HG03135 (cell line): Measurements from ENCODE around the gene C3orf22.
"Not testable (repeated sequence)": the region's sequence is repeated elsewhere in the genome, so short reads cannot be mapped to it uniquely, and the experiment has no call there.

ENCODE experiments used
- ATAC-seq: cut with Tn5 transposase; IDR thresholded peaks from one replicate; pipeline ENCODE4 v1.9.1; 2021; ENCODE audit warnings: mild to moderate bottlenecking, moderate library complexity; ENCODE audit not compliant: unreplicated experiment

The C3orf22 gene

GRCh38 chr3:126544596-126545281 is 14.0 kb downstream of the C3orf22 start:
- ATAC-seq: no peak

GRCh38 chr3:126543457-126544061 is 15.2 kb downstream of the C3orf22 start:
- ATAC-seq: no peak

- no peak for ATAC-seq
Measured at GRCh38 chr3:126542340-126543241, 16.1 kb downstream of the C3orf22 start.

GRCh38 chr3:126541628-126542339 is 16.9 kb downstream of the C3orf22 start:
- no peak for ATAC-seq

- no peak for ATAC-seq
Measured at GRCh38 chr3:126540951-126541627, 17.6 kb downstream of the C3orf22 start.

GRCh38 chr3:126540342-126540849 is 18.3 kb downstream of the C3orf22 start:
- no peak for ATAC-seq

- no peak for ATAC-seq
Measured at GRCh38 chr3:126539558-126540250, 19.0 kb downstream of the C3orf22 start.

GRCh38 chr3:126538966-126539365 is 19.8 kb downstream of the C3orf22 start:
- ATAC-seq: no peak

DNA sequence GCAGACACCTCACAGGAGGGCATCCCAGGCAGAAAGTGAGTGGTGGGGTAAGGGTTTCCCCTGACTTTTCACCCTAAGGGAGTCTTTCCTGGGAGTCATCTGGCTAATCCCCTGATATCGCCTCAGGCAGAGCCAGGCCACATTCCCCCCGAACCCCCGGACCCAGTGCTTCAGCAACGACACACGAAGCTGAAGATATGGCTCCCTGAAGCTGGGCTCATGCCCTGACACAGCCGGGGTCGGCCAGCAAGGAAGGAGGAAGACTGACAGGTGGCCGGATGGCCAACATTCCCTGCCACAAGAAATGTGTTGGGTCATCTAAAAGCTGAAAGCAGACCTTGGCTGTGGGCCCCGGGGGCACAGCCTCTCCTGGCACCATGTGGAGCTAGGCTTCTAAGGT is 20.4 kb downstream of the C3orf22 start:
- ATAC-seq: no peak

GRCh38 chr3:126537730-126538281 is 20.9 kb downstream of the C3orf22 start:
- ATAC-seq: no peak

DNA sequence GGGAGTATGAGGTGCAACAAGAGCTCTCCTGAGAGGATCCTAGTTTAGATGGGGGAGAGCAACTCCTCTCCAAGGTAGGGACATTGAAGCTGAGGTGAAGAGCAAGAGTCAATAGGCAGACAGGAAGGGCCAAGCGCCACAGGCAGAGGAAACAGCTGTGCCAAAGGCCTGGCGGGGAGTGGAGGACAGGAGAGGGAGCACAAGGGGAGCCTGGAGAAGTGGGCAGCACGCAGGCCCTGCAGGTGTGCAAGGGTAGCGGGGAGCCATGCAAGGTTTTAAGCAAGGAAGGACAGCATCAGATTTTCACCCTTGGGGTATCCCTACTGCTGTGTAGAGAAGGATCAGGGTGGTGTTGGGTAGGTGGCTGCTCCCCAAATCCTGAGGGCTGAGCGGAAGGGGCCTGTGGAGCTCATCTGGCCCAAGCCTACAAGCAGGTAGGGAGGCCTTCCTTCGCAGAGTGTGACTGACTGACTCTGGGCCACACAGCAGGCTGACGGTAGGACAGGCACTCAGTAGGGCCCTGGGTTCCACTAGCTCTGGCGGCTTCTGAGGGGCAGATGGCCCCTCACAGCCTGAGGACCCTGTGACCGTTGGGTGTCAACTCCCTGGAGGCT is 21.5 kb downstream of the C3orf22 start:
- ATAC-seq: no peak

- no peak for ATAC-seq
Measured at GRCh38 chr3:126536126-126536525, 22.6 kb downstream of the C3orf22 start.

DNA sequence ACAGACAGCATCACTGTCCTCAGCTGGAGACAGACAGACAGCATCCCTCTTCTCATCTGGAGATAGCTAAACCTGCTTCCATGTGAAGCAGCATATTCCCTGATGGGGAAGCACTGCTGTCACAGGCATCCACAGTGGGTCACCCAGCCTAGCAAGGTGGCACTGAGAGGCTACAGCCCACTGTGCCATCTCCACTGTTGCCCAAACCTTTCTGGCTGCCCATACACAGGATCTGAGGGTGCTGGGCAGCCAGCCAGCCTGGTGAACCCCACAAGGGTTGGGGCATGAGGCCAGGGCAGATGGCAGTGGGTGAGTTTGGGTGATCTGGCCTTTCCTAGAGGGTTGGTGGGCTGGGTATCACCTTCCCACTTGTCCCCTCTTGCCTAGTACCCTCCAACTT is 23.1 kb downstream of the C3orf22 start:
- ATAC-seq: no peak

- not testable (repeated sequence) for ATAC-seq
Measured at GRCh38 chr3:126534716-126535115, 24.0 kb downstream of the C3orf22 start.

- no peak for ATAC-seq
Measured at GRCh38 chr3:126533506-126533905, 25.2 kb downstream of the C3orf22 start.

DNA sequence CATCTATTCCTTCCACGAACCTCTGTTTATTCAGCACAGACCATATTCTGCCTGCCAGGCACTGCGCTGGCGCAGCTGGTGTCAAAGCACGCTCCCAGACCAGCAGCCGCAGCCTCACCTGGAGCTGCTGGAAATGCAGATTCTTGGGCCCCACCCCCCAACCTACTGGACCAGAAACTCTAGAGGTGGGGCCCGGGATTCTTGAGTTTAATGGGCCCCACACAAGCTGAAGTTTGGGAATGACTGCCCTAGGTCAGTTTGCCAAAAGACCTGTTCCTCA is 27.7 kb downstream of the C3orf22 start:
- ATAC-seq: no peak

- ATAC-seq: no peak
Measured at GRCh38 chr3:126530171-126531050, 28.3 kb downstream of the C3orf22 start.

GRCh38 chr3:126529585-126530170 is 29.1 kb downstream of the C3orf22 start:
- no peak for ATAC-seq
